ENCODE results near the gene NPEPL1. TPM values are rescaled to one million over a fixed set of nuclear protein-coding genes. Genes with fewer than 3 reads are reported as not detected.
A peak's percentile ranks its signal among the peaks of the same experiment; 100 is the strongest.

The NPEPL1 gene
- total RNA-seq, 6 donors from 2014 or later, result 19.4 to 198 (median 50.9) TPM

GRCh38 chr20:58706975-58707681, 14.5 kb downstream of the NPEPL1 start:
- WGBS, 2 donors, result 87 to 96% methylated on average over 4 to 21 of the region's 23 CpGs
- TF ChIP-seq CTCF (IDR thresholded peaks at IDR 0.05) (no peak), POLR2AphosphoS5 (IDR thresholded peaks at IDR 0.05) (no peak), POLR2A (IDR thresholded peaks at IDR 0.05) (no peak), EP300 (IDR thresholded peaks at IDR 0.05) (no peak)
- ATAC-seq (ENCODE audit: low FRiP score in 2 of 2), result no peak
- peaks cover 3 to 63% (median 39%) of the 10 kb centered on the region in 4 donors for H3K36me3 ChIP-seq
- DNase-seq, result peak in 1 of 2 donors; percentile 14
- H3K4me3 ChIP-seq, result no peak overlapping the region
- H3K9me3 ChIP-seq, result no peaks in the 10 kb centered on the region
- H3K4me1 ChIP-seq, result no peaks in the 10 kb centered on the region
- no peak overlapping the region for H3K27ac ChIP-seq
- H3K27me3 ChIP-seq, result no peaks in the 10 kb centered on the region

GRCh38 chr20:58707770-58708169, 15.2 kb downstream of the NPEPL1 start:
- ATAC-seq (ENCODE audit: low FRiP score in 2 of 2) (no peak), DNase-seq (no peak)
- no peak overlapping the region for H3K4me3 ChIP-seq
- whole genome bisulfite sequencing, 2 donors, result 96 to 98% methylated on average over 10 of the region's 10 CpGs
- TF ChIP-seq CTCF (IDR thresholded peaks at IDR 0.05) (no peak), POLR2AphosphoS5 (IDR thresholded peaks at IDR 0.05) (no peak), EP300 (IDR thresholded peaks at IDR 0.05) (no peak), POLR2A (IDR thresholded peaks at IDR 0.05) (no peak)
- no peaks in the 10 kb centered on the region for H3K27me3 ChIP-seq
- H3K27ac ChIP-seq, result no peak overlapping the region
- no peaks in the 10 kb centered on the region for H3K9me3 ChIP-seq
- H3K4me1 ChIP-seq, result no peaks in the 10 kb centered on the region
- H3K36me3 ChIP-seq, result peaks cover 3 to 57% (median 35%) of the 10 kb centered on the region in 4 donors

- no peaks in the 10 kb centered on the region for H3K4me1 ChIP-seq
- no peak for ATAC-seq (ENCODE audit: low FRiP score in 2 of 2)
- TF ChIP-seq EP300 (IDR thresholded peaks at IDR 0.05), result no peak
- no peak for TF ChIP-seq CTCF (IDR thresholded peaks at IDR 0.05)
- no peak for TF ChIP-seq POLR2AphosphoS5 (IDR thresholded peaks at IDR 0.05)
- TF ChIP-seq POLR2A (IDR thresholded peaks at IDR 0.05), result no peak
- H3K27me3 ChIP-seq, result no peaks in the 10 kb centered on the region
- H3K9me3 ChIP-seq, result no peaks in the 10 kb centered on the region
- H3K27ac ChIP-seq, result no peak overlapping the region
- peaks cover under 1 to 51% (median 29%) of the 10 kb centered on the region in 4 donors for H3K36me3 ChIP-seq
- no peak for DNase-seq
- 91 to 92% methylated on average over 15 to 22 of the region's 28 CpGs for WGBS, 2 donors
- no peak overlapping the region for H3K4me3 ChIP-seq
These were observed 15.8 kb downstream of the NPEPL1 start for GRCh38 chr20:58708246-58708931.

- Histone ChIP-seq H3K27me3 (no peaks in the 10 kb centered on the region), H3K4me1 (no peaks in the 10 kb centered on the region), H3K9me3 (no peaks in the 10 kb centered on the region), H3K36me3 (peaks cover 0 to 47% (median 22%) of the 10 kb centered on the region in 4 donors), H3K4me3 (no peak overlapping the region), H3K27ac (no peak overlapping the region)
- ATAC-seq (ENCODE audit: low FRiP score in 2 of 2), result no peak
- DNase-seq, result peak in 1 of 2 donors; percentile 18
- TF ChIP-seq POLR2AphosphoS5 (IDR thresholded peaks at IDR 0.05) (no peak), POLR2A (IDR thresholded peaks at IDR 0.05) (no peak), EP300 (IDR thresholded peaks at IDR 0.05) (no peak), CTCF (IDR thresholded peaks at IDR 0.05) (no peak)
- 87 to 91% methylated on average over 7 of the region's 9 CpGs for WGBS, 2 donors
These were observed 16.6 kb downstream of the NPEPL1 start for GRCh38 chr20:58709013-58709702.
